ENCODE measurements around the gene ARHGAP24. TPM values are rescaled to one million over a fixed set of nuclear protein-coding genes. Genes with fewer than 3 reads are reported as not detected.
"Not testable (repeated sequence)": the region's sequence is repeated elsewhere in the genome, so short reads cannot be mapped to it uniquely, and the experiment has no call there.

Gene ARHGAP24
- total RNA-seq, 1 experiment from 2014 or later: 17.4 TPM

GRCh38 chr4:85836588-85837438 lies 361.9 kb downstream of the ARHGAP24 start:
- TF ChIP-seq POLR2AphosphoS5 (IDR thresholded peaks at IDR 0.05; ENCODE audit: low read depth, low read length) (no peak), CTCF (IDR thresholded peaks at IDR 0.05) (no peak), SIN3A (IDR thresholded peaks at IDR 0.05; ENCODE audit: borderline replicate concordance, insufficient read depth, low read depth, low read length) (no peak), TCF7L2 (IDR thresholded peaks at IDR 0.05; ENCODE audit: low read depth, low read length) (no peak), REST (IDR thresholded peaks at IDR 0.05; ENCODE audit: insufficient read depth in 1 of 2, low read depth in 2 of 2, low read length in 1 of 2) (no peak)
- H3K27me3 ChIP-seq (ENCODE audit: control insufficient read depth, insufficient read depth, low read length): no peaks in the 10 kb centered on the region
- BruUV-seq (replicated peaks): no TSS peak
- H3K36me3 ChIP-seq (ENCODE audit: control insufficient read depth, insufficient read depth, low read length): no peaks in the 10 kb centered on the region
- H3K4me1 ChIP-seq (ENCODE audit: control insufficient read depth, insufficient read depth, low read length): no peaks in the 10 kb centered on the region
- in situ Hi-C loops (cut with HindIII; ENCODE audit: low pct_unique_long_range_greater_than_20kb, low sequenced_read_pairs): no loop called here
- DNase-seq (ENCODE audit: low read depth, low spot score) (no peak), ATAC-seq (no peak)
- H3K27ac ChIP-seq (ENCODE audit: low read length): no peak overlapping the region
- intact Hi-C loops (cut with micrococcal nuclease; ENCODE audit: unreplicated experiment): no loop called here
- ChIA-PET POLR2A (no interaction called here), CTCF (no interaction called here)
- no peak overlapping the region for H3K4me3 ChIP-seq (ENCODE audit: low read depth in 2 of 2, low read length in 2 of 2)
- H3K9me3 ChIP-seq (ENCODE audit: control insufficient read depth, insufficient read depth, low read depth, low read length): no peaks in the 10 kb centered on the region

GRCh38 chr4:85837439-85837733 lies 362.4 kb downstream of the ARHGAP24 start:
- Histone ChIP-seq H3K4me3 (ENCODE audit: low read depth in 2 of 2, low read length in 2 of 2) (no peak overlapping the region), H3K4me1 (ENCODE audit: control insufficient read depth, insufficient read depth, low read length) (no peaks in the 10 kb centered on the region), H3K27me3 (ENCODE audit: control insufficient read depth, insufficient read depth, low read length) (no peaks in the 10 kb centered on the region), H3K9me3 (ENCODE audit: control insufficient read depth, insufficient read depth, low read depth, low read length) (no peaks in the 10 kb centered on the region), H3K27ac (ENCODE audit: low read length) (no peak overlapping the region), H3K36me3 (ENCODE audit: control insufficient read depth, insufficient read depth, low read length) (no peaks in the 10 kb centered on the region)
- in situ Hi-C loops (cut with HindIII; ENCODE audit: low pct_unique_long_range_greater_than_20kb, low sequenced_read_pairs): no loop called here
- DNase-seq (ENCODE audit: low read depth, low spot score) (no peak), ATAC-seq (no peak)
- ChIA-PET CTCF (no interaction called here), POLR2A (no interaction called here)
- no TSS peak for BruUV-seq (replicated peaks)
- TF ChIP-seq POLR2AphosphoS5 (IDR thresholded peaks at IDR 0.05; ENCODE audit: low read depth, low read length) (no peak), CTCF (IDR thresholded peaks at IDR 0.05) (no peak), REST (IDR thresholded peaks at IDR 0.05; ENCODE audit: insufficient read depth in 1 of 2, low read depth in 2 of 2, low read length in 1 of 2) (no peak), TCF7L2 (IDR thresholded peaks at IDR 0.05; ENCODE audit: low read depth, low read length) (no peak), SIN3A (IDR thresholded peaks at IDR 0.05; ENCODE audit: borderline replicate concordance, insufficient read depth, low read depth, low read length) (no peak)
- intact Hi-C loops (cut with micrococcal nuclease; ENCODE audit: unreplicated experiment): no loop called here

- H3K27ac ChIP-seq (ENCODE audit: low read length); BruUV-seq (replicated peaks); H3K9me3 ChIP-seq (ENCODE audit: control insufficient read depth, insufficient read depth, low read depth, low read length); ATAC-seq; H3K36me3 ChIP-seq (ENCODE audit: control insufficient read depth, insufficient read depth, low read length); H3K27me3 ChIP-seq (ENCODE audit: control insufficient read depth, insufficient read depth, low read length); DNase-seq (ENCODE audit: low read depth, low spot score); H3K4me1 ChIP-seq (ENCODE audit: control insufficient read depth, insufficient read depth, low read length); in situ Hi-C loops (cut with HindIII; ENCODE audit: low pct_unique_long_range_greater_than_20kb, low sequenced_read_pairs); CTCF ChIA-PET; intact Hi-C loops (cut with micrococcal nuclease; ENCODE audit: unreplicated experiment); H3K4me3 ChIP-seq (ENCODE audit: low read depth in 2 of 2, low read length in 2 of 2); POLR2A ChIA-PET: not testable (repeated sequence)
Observed at GRCh38 chr4:85839981-85840451, 365.1 kb downstream of the ARHGAP24 start.
